Right ventricle myocardium inferior (tissue), 1 donor: Measurements from ENCODE around the gene HSD17B14. TPM values are rescaled to one million over a fixed set of nuclear protein-coding genes. Genes with fewer than 3 reads are reported as not detected.

Source experiments
- ATAC-seq: fragments of 200-7000 bp; cut with Tn5 transposase; one replicate; pipeline ENCODE4 v1.9.1; 2020; ENCODE audit warnings: mild to moderate bottlenecking, moderate library complexity
- DNase-seq: peaks from one replicate; pipeline ENCODE4 v3.0.0; 2021; ENCODE audit errors: missing footprints
- intact Hi-C: fragments of 100-400 bp; cut with DNase I; formaldehyde crosslinking; loops from one replicate; pipeline ENCODE4 v1.11.0; 2022
- total RNA-seq: library from RNA; stranded (reverse); fragmentation: NEBNext Ultra II Directional; extraction: Animal tissue kit (Norgen Biotek cat#: 25700); gene quantifications from one replicate; pipeline ENCODE4 v1.2.1, GENCODE V29; 2021
- donor health status: DM: no; HTN: yes; CAD: no; lungs with severe emphysema.

The HSD17B14 gene
- total RNA-seq, 1 donor from 2014 or later, result 1.0 TPM

DNA sequence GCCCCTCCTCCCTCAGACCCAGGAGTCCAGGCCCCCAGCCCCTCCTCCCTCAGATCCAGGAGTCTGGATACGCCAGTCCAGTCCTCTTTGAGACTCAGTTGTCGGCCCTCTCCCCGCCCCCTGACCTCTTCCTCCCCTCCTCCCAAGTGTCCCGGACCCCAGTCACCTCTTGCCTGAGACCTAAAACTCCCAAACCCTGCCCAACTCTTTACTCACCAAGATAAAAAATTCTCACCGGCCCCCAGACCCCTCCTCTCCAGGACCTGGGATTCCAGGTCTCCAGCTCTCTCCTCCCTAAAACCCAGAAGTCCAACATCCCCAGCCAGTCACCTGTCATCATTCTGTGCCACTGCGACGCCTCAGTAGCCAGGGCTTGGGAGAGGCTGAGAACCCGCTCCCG lies 1.4 kb upstream of the HSD17B14 start:
- intact Hi-C loops, result no loop called here
- DNase-seq (no peak), ATAC-seq (no peak)

- DNase-seq (peak; percentile 92), ATAC-seq (peak; percentile 85)
- intact Hi-C loops, result no loop called here
These were observed 797 bp upstream of the HSD17B14 start for GRCh38 chr19:48837051-48837524.

- intact Hi-C loops, result loop anchor here (1.0 kb wide), 1 partner anchor 40 kb away; no protein-coding TSS in a partner anchor
- DNase-seq, result peak; percentile 92
- ATAC-seq, result peak; percentile 89
These were observed 580 bp downstream of the HSD17B14 start for GRCh38 chr19:48835734-48836088.

- ATAC-seq, result no peak
- intact Hi-C loops, result no loop called here
- DNase-seq, result no peak
These were observed 2.3 kb downstream of the HSD17B14 start for GRCh38 chr19:48833977-48834376.

DNA sequence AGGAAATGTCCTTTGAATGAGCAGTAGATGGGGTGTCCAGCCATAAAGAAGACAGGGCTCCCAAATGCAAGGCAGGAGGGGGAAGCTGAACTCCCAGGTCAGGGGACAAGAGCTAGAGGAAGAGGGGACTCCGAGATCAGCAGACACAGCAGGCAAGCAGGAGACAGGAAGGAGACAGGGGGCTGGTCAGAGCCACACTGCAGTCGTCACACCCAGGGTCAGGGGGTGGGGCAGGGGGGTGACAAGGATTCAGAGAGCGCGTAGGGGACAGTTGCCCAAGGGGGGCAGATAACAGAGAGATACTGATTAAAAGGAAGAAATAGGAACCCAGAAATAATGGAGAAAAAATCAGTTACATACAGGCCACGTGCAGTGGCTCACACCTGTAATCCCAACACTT lies 3.2 kb downstream of the HSD17B14 start:
- no peak for ATAC-seq
- no peak for DNase-seq
- intact Hi-C loops, result no loop called here

GRCh38 chr19:48830965-48831364 lies 5.3 kb downstream of the HSD17B14 start:
- ATAC-seq (no peak), DNase-seq (no peak)
- intact Hi-C loops, result no loop called here

DNA sequence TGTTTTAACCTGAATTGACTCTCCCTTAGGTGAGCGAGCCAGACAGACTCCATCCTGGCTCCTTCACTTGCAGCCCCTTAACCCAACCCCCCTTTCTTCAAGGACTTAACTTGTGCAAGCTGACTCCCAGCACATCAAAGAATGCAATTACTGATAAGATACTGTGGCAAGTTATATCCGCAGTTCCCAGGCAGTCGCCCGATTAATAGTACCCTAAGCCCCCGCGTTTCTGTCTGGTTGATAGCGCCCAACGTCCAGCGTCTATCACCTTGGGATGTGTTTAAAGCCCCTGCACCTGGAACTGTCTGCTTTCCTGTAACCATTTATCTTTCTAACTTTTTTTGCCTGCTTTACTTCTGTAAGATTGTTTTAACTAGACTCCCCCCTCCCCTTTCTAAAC lies 6.2 kb downstream of the HSD17B14 start:
- DNase-seq (no peak), ATAC-seq (no peak)
- intact Hi-C loops, result no loop called here

- intact Hi-C loops, result no loop called here
- DNase-seq, result no peak
- no peak for ATAC-seq
These were observed 9.7 kb downstream of the HSD17B14 start for GRCh38 chr19:48826606-48827020.

DNA sequence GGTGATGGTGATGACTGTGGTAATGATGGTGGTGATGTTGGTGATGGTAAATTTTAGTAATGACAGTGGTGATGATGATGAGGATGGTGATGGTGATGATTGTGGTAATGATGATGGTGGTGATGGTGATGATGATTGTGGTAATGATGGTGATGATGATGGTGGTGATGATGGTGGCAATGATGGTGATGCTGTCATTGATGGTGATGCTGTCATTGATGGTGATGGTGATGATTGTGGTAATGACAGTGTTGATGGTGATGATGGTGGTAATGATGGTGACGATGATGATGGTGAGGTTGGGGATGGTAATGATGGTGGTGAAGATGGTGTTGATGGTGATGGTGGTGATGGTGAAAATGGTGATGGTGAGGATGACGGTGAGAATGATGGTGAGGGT lies 13.8 kb downstream of the HSD17B14 start:
- intact Hi-C loops, result no loop called here
- ATAC-seq (no peak), DNase-seq (no peak)

- ATAC-seq (no peak), DNase-seq (no peak)
- intact Hi-C loops, result no loop called here
These were observed 14.7 kb downstream of the HSD17B14 start for GRCh38 chr19:48821633-48822032.

GRCh38 chr19:48819366-48819816 lies 16.9 kb downstream of the HSD17B14 start:
- DNase-seq (peak; percentile 90), ATAC-seq (peak; percentile 92)
- intact Hi-C loops, result no loop called here

GRCh38 chr19:48818234-48818820 lies 18.0 kb downstream of the HSD17B14 start:
- no peak for DNase-seq
- intact Hi-C loops, result no loop called here
- no peak for ATAC-seq

GRCh38 chr19:48817585-48818124 lies 18.6 kb downstream of the HSD17B14 start:
- DNase-seq, result no peak
- ATAC-seq, result no peak
- intact Hi-C loops, result no loop called here

DNA sequence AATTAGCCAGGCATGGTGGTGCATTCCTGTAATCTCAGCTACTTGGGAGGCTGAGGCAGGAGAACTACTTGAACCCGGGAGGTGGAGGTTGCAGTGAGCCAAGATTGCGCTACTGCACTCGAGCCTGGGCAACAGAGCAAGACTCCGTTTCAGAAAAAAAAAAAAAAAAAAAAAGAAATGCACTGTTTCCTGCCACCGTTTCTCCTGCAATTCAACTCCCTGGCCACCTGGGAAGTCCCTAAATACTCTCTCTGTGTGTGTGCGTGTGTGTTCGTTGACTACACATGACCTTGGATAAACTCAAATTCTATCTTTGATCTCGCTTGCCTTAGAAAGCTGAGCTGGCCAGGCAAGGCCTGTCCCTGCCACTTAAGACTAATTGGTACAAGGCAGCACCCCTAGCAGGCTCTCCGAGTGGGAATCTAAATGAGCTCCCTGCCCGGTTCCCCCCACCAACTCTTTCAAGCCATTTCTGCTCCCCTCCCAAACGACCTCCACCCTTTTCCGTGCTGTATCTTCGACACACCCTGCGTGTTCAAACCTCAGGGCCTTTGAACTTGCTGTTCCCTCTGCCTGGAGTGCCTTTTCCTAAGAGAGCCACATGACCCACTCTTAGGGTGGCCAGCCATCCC lies 20.3 kb downstream of the HSD17B14 start:
- DNase-seq (no peak), ATAC-seq (no peak)
- intact Hi-C loops, result no loop called here

DNA sequence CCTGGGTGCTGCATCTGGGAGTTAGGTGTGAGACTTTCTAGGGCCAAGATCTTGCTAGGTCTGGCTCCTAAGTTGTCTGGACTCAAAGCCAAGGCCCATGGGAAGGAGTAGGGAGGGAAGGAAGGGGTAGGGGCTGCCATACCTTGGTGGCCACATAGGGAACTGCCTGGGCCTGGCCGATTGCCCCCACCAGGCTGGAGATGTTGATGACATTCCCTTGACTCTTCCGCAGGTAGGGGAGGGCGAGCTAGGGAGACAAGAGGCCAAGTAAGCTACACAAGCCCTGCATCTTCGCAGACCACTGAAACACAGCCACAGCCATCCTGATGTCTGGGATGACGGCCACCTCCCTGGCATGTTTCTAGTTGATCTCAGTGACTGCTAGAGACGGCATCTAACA lies 21.4 kb downstream of the HSD17B14 start:
- DNase-seq (no peak), ATAC-seq (no peak)
- intact Hi-C loops, result no loop called here

DNA sequence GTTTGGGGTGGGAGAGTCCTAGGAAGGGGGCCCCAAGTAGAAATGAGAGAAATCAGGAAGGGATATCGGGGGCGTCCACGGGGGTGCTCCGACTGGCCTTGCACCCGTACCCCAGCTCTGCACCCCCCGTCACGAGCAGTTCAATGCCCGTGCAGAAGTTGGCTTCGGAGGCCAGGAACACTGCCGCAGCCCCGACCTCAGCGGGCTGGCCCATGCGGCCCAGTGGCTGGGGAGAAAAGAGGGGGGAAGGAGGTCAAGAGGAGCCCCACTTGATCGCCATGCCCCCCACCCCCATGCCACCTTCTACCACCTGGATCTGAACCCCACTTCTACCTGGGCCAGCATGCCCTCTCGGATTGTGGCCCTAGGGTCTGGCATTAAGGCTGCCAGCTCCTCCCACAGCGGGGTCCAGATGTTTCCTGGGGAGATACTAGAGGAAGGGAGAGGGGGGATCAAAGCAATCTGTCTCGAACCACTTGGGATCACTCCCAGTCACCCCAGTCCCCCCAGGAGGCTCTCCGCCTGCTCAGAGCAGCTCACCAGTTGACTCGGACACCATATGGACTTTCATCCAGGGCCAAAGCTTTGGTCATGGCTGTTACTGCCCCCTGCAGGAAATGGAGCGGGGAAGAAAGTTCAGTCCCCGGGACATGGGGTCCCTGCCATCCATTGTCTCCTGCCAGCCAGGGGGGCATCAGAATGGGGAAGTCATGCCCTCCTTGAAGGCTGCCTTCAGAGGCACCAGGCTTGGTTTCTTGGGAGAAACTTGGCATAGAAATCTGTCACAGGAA lies 23.0 kb downstream of the HSD17B14 start:
- ATAC-seq (no peak), DNase-seq (no peak)
- intact Hi-C loops, result no loop called here

DNA sequence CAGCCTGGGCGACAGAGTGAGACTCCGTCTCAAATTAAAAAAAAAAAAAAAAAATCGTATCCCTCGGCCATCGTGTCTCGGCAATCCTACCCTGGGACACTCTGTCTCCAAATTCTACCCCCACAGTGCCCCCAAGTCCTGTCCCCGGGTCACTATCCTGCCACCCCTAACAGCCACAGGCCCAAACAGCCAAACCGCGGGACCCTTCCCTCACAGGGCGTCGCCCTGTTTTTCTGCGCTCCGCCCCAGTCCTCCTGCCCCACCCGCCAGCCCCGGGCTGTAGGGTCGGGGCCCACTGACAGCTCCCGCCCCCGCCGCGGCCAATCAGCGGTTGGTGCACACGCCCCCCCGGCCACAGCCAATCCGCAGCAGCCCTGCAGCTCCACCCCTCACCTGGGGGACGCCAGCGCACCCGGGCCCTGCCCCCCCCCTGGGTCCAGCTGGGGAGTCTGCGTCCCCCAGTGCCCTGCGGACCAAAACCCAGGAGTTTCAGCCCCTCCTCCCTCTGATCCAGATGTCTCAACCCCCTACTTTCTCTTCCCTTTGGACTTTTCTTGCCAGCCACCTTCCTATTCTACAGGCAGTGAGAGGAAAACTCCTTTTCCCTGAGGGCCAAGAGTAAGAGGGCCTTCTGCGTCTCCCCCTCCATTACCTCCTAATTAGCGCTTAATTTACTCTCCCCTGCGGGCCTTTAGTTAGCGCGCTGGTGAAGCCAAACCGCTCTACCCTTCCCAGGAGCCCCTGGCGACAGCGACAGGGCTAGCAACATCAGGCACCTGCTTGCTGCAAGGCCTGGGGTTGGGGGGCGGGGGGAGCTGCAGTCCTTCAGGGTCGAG lies 24.0 kb downstream of the HSD17B14 start:
- DNase-seq, result peak; percentile 93
- intact Hi-C loops, result no loop called here
- peak; percentile 91 for ATAC-seq

GRCh38 chr19:48810151-48810550 lies 26.1 kb downstream of the HSD17B14 start:
- DNase-seq (no peak), ATAC-seq (no peak)
- intact Hi-C loops, result no loop called here
